Hematopoietic multipotent progenitor cell (in vitro differentiated cells): ENCODE measurements around the gene CREB5. TPM values are rescaled to one million over a fixed set of nuclear protein-coding genes. Genes with fewer than 3 reads are reported as not detected.

Source experiments
- DNase-seq, 3 donors: peaks; one replicate each; pipeline ENCODE4 v3.0.0-alpha.2; 2011 to 2015; ENCODE audit warnings: low read depth in 2 of 3, low spot score in 2 of 3
- total RNA-seq: library from RNA; depleted of rRNA; stranded (reverse); fragments of >200 nt; gene quantifications from one replicate; pipeline ENCODE4 v1.2.3, GENCODE V29; 2012

The CREB5 gene
- total RNA-seq, 1 donor: 20.7 TPM

- no peak for DNase-seq
These were observed 314.2 kb downstream of the CREB5 start for GRCh38 chr7:28726555-28726954.

GRCh38 chr7:28729281-28729680 lies 317.0 kb downstream of the CREB5 start:
- DNase-seq: peak in 2 of 3 donors; percentile 5 to 11

- DNase-seq: no peak
These were observed 317.4 kb downstream of the CREB5 start for GRCh38 chr7:28729727-28730126.

GRCh38 chr7:28731092-28731658 lies 318.9 kb downstream of the CREB5 start:
- DNase-seq: no peak

- no peak for DNase-seq
These were observed 320.0 kb downstream of the CREB5 start for GRCh38 chr7:28732071-28732869.

- DNase-seq: no peak
These were observed 320.7 kb downstream of the CREB5 start for GRCh38 chr7:28733035-28733434.

GRCh38 chr7:28738412-28738811 lies 326.1 kb downstream of the CREB5 start:
- no peak for DNase-seq

- DNase-seq: no peak
These were observed 326.8 kb downstream of the CREB5 start for GRCh38 chr7:28739128-28739527.

GRCh38 chr7:28739826-28740225 lies 327.5 kb downstream of the CREB5 start:
- no peak for DNase-seq

GRCh38 chr7:28744951-28745350 lies 332.6 kb downstream of the CREB5 start:
- no peak for DNase-seq

- no peak for DNase-seq
These were observed 333.0 kb downstream of the CREB5 start for GRCh38 chr7:28745351-28745750.

GRCh38 chr7:28747404-28747803 lies 335.1 kb downstream of the CREB5 start:
- no peak for DNase-seq

GRCh38 chr7:28747854-28748253 lies 335.5 kb downstream of the CREB5 start:
- no peak for DNase-seq

GRCh38 chr7:28748346-28748745 lies 336.0 kb downstream of the CREB5 start:
- DNase-seq: no peak

- DNase-seq: peak in 2 of 3 donors; percentile 30 to 59
These were observed 336.7 kb downstream of the CREB5 start for GRCh38 chr7:28748933-28749584.

- no peak for DNase-seq
These were observed 337.3 kb downstream of the CREB5 start for GRCh38 chr7:28749638-28750037.

- DNase-seq: no peak
These were observed 338.7 kb downstream of the CREB5 start for GRCh38 chr7:28750981-28751380.

GRCh38 chr7:28753613-28754012 lies 341.3 kb downstream of the CREB5 start:
- DNase-seq: no peak

- no peak for DNase-seq
These were observed 341.7 kb downstream of the CREB5 start for GRCh38 chr7:28754027-28754426.

- no peak for DNase-seq
These were observed 342.1 kb downstream of the CREB5 start for GRCh38 chr7:28754447-28754846.

- no peak for DNase-seq
These were observed 342.9 kb downstream of the CREB5 start for GRCh38 chr7:28755255-28755654.

GRCh38 chr7:28758186-28758585 lies 345.9 kb downstream of the CREB5 start:
- DNase-seq: no peak
